Transverse colon (tissue), 4 donors: Measurements from ENCODE around the gene DCST2. TPM values are rescaled to one million over a fixed set of nuclear protein-coding genes. Genes with fewer than 3 reads are reported as not detected.

Experiments
- DNase-seq: peaks from one replicate; pipeline ENCODE4 v3.0.0-alpha.2; 2019
- H3K27ac ChIP-seq, 4 donors: fragments of 200-600 bp; sonication (generic); 2 replicates each; pipeline ENCODE4 v1.5.1; 2016 to 2018; ENCODE audit warnings: inconsistent platforms in 4 of 4
- H3K27me3 ChIP-seq: fragments of 200-600 bp; sonication (generic); 2 replicates; pipeline ENCODE4 v1.5.1; 2017; ENCODE audit warnings: inconsistent platforms
- H3K36me3 ChIP-seq, 4 donors: fragments of 200-600 bp; sonication (generic); 2 replicates each; pipeline ENCODE4 v1.5.1; 2017 to 2019; ENCODE audit warnings: inconsistent platforms in 4 of 4
- H3K4me1 ChIP-seq, 4 donors: fragments of 200-600 bp; sonication (generic); 2 replicates each; pipeline ENCODE4 v1.5.1; 2017 to 2020; ENCODE audit warnings: inconsistent platforms in 4 of 4
- H3K4me3 ChIP-seq, 4 donors: fragments of 200-600 bp; sonication (generic); 1 replicate in 1 of 4; 2 replicates in 3 of 4; pipeline versions ENCODE4 v1.5.1 to v1.6.1; 2017 to 2019; ENCODE audit warnings: inconsistent platforms in 4 of 4
- H3K9me3 ChIP-seq, 2 donors: fragments of 200-600 bp; sonication (generic); 2 replicates each; pipeline ENCODE4 v1.5.1; 2017 to 2019; ENCODE audit warnings: inconsistent platforms in 2 of 2
- EP300 ChIP-seq: sonication (generic); formaldehyde crosslinking; IDR thresholded peaks from one replicate; pipeline ENCODE4 v1.6.1; 2017; ENCODE audit warnings: antibody characterized with exemption, low read depth
- POLR2A ChIP-seq: fragments of 450-650 bp; IDR thresholded peaks from one replicate; pipeline ENCODE4 v1.6.1; 2016; ENCODE audit warnings: antibody characterized with exemption, mild to moderate bottlenecking, moderate library complexity
- POLR2AphosphoS5 ChIP-seq, 3 donors: sonication (generic); formaldehyde crosslinking; IDR thresholded peaks; one replicate each; pipeline ENCODE4 v1.6.1; 2016; ENCODE audit warnings: antibody characterized with exemption in 3 of 3
- whole genome bisulfite sequencing, 2 donors: methylation state at CpG; one replicate each; pipeline ENCODE4 v1.1.5; 2018; ENCODE audit warnings: low coverage in 1 of 2; 5-methylcytosine and 5-hydroxymethylcytosine counted together
- in situ Hi-C, 4 donors: fragments of 200-750 bp; cut with MboI; loops; one replicate each; pipeline versions ENCODE4 v1.15.0 to v1.15.1; 2017; ENCODE audit warnings: low sequenced_read_pairs in 3 of 4, low pct_ligation_motif_present in 1 of 4, low pct_unique_long_range_greater_than_20kb in 1 of 4
- intact Hi-C: fragments of 100-400 bp; cut with DNase I; formaldehyde crosslinking; loops from one replicate; pipeline ENCODE4 v1.15.1; 2023; ENCODE audit warnings: low total_unique reads
- total RNA-seq, 4 donors: library from RNA; depleted of rRNA; stranded (reverse); fragments of >200 nt; gene quantifications; one replicate each; pipeline ENCODE4 v1.1.0, GENCODE V29; 2016
- TF ChIP-seq, protein P1 (sequence below), 5 experiments: fragments of 200-600 bp in 3 of 5; fragments of 450-650 bp in 2 of 5; sonication (generic) in 3 of 5; IDR thresholded peaks; 1 replicate in 2 of 5; 2 replicates in 3 of 5; pipeline ENCODE4 v1.5.1; 2016 to 2017; ENCODE audit warnings: antibody characterized with exemption in 5 of 5, inconsistent platforms in 3 of 5, mild to moderate bottlenecking in 2 of 5, moderate library complexity in 1 of 5

The DCST2 gene
- total RNA-seq, 4 donors from 2014 or later = 1.9 to 4.6 (median 4.5) TPM; not detected in 1

DNA sequence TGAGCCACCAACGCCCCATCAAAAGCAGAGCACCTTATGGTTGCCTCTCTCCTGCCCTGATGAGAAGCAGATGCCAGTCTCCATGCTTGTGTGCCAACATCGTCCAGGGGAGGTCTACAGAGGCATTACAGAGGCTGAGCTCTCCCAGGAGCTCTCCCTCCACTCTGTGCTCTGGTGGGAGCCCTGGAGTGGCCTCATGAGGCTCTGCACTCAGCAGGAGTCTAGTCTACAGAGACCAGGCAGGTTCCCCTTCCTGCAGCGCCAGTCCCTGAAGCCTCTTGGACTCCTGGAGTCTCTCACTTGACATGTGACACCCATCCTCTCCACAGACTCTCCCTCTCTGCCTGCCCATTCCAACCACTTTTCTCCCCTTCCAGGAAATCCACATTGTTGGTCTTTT, 3.5 kb upstream of the DCST2 start:
- 97% methylated on average over 3 of the region's 3 CpGs; no CpG with 5 or more reads in 1 of the 2 donors for WGBS, 2 donors
- Histone ChIP-seq H3K4me1 (peaks cover 6 to 30% (median 15%) of the 10 kb centered on the region in 4 donors), H3K27me3 (no peaks in the 10 kb centered on the region), H3K9me3 (no peaks in the 10 kb centered on the region), H3K4me3 (no peak overlapping the region), H3K27ac (no peak overlapping the region), H3K36me3 (no peaks in the 10 kb centered on the region)
- in situ Hi-C loops (no loop called here), intact Hi-C loops (no loop called here)
- TF ChIP-seq, protein P1, sequence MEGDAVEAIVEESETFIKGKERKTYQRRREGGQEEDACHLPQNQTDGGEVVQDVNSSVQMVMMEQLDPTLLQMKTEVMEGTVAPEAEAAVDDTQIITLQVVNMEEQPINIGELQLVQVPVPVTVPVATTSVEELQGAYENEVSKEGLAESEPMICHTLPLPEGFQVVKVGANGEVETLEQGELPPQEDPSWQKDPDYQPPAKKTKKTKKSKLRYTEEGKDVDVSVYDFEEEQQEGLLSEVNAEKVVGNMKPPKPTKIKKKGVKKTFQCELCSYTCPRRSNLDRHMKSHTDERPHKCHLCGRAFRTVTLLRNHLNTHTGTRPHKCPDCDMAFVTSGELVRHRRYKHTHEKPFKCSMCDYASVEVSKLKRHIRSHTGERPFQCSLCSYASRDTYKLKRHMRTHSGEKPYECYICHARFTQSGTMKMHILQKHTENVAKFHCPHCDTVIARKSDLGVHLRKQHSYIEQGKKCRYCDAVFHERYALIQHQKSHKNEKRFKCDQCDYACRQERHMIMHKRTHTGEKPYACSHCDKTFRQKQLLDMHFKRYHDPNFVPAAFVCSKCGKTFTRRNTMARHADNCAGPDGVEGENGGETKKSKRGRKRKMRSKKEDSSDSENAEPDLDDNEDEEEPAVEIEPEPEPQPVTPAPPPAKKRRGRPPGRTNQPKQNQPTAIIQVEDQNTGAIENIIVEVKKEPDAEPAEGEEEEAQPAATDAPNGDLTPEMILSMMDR (IDR thresholded peaks at IDR 0.05) = no peak
- TF ChIP-seq EP300 = no peak
- no peak for DNase-seq

DNA sequence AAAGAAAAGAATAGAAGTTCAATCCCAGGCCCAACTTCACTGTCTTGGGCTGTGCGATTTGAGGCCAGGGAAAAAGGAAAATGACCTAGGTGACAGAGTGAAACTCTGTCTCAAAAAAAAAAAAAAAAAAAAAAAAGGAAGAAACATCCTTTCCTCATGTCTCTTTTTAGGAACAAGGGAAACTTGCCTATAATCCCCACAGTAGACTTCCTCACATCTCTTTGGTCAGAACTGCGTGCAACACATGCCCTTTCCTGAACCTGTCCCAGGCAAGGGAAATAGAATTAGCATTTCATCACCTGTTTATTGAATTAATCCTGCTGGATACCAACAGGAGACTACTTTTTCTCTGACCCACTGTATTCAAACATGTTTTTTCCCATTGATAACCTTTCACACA, 2.4 kb upstream of the DCST2 start:
- WGBS, 2 donors = 92 to 100% methylated on average over 1 to 2 of the region's 2 CpGs
- H3K9me3 ChIP-seq = no peaks in the 10 kb centered on the region
- in situ Hi-C loops = no loop called here
- no peak for DNase-seq
- intact Hi-C loops = no loop called here
- H3K27ac ChIP-seq = no peak overlapping the region
- no peak overlapping the region for H3K4me3 ChIP-seq
- no peaks in the 10 kb centered on the region for H3K27me3 ChIP-seq
- peaks cover 6 to 30% (median 15%) of the 10 kb centered on the region in 4 donors for H3K4me1 ChIP-seq
- no peak for TF ChIP-seq POLR2A
- no peak for TF ChIP-seq POLR2AphosphoS5 (IDR thresholded peaks at IDR 0.05)
- TF ChIP-seq, protein P1 (IDR thresholded peaks at IDR 0.05) = no peak
- no peak for TF ChIP-seq EP300
- no peaks in the 10 kb centered on the region for H3K36me3 ChIP-seq

DNA sequence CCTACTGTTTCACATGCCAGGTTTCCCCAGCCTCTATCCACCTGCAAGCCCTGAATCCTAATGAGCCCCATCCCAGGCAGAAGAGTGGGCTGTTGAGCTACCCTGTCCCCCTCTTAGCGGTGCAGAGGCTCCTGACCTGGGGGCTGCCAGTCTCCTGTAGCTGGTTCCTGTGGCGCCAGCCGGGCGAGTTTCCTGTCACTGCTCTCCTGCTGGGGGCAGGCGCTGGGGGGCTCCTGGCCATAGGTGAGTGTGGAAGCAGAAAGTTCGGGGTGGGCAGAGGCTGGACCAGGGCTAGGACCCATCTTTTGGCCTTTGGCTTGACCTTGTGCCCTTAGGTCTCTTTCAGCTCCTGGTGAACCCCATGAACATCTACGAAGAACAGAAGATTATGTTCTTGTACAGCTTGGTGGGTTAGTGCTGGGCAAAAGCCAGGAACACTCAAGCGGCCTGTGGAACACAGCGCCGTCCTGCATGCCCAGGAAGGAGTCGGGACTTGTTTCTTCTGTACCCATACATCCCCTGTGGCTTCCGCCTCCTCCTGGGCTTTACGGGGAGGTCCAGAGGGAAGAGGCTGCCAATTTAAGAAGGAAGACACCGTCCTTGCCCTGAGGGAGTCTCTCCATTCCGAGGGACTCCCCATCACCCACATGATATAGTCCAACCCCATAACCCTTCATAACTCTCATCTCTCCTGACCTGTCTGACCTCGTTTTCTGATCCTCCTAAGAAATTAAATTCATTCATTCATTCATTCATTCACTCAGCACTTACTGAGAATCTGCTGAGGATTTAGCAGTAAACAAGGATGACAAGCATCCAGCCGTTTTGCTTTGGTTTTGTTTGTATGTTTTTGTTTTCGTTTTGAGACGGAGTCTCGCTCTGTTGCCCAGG, 982 bp upstream of the DCST2 start:
- H3K27me3 ChIP-seq = no peaks in the 10 kb centered on the region
- 69 to 83% methylated on average over 4 to 20 of the region's 20 CpGs for WGBS, 2 donors
- H3K36me3 ChIP-seq = no peaks in the 10 kb centered on the region
- H3K4me3 ChIP-seq = no peak overlapping the region
- DNase-seq = no peak
- TF ChIP-seq POLR2AphosphoS5 (IDR thresholded peaks at IDR 0.05) (no peak), POLR2A (no peak), EP300 (no peak)
- TF ChIP-seq, protein P1 (IDR thresholded peaks at IDR 0.05) = no peak
- H3K27ac ChIP-seq = no peak overlapping the region
- peaks cover 6 to 30% (median 15%) of the 10 kb centered on the region in 4 donors for H3K4me1 ChIP-seq
- in situ Hi-C loops = no loop called here
- no peaks in the 10 kb centered on the region for H3K9me3 ChIP-seq
- intact Hi-C loops = no loop called here

DNA sequence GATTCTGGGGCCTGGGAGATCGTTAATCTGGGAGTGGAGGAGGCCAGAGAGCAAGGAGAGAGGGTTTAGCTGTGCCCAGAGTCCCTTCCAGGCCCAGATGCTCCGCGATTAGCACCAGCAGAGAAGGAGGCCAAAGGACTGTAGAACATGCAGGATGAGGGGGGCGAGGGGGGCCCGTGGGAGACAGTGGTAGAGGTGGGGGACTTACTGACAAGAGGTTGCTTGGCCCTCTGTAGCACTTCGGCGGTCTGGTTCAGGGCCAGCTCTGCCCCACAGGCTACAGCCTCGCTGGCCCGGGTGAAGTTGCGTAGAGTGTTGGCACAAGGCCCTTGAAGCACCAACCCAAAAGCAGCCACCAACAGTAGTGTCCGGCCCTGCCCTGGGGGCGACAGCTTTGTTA, 695 bp downstream of the DCST2 start:
- intact Hi-C loops (no loop called here), in situ Hi-C loops (no loop called here)
- Histone ChIP-seq H3K27me3 (no peaks in the 10 kb centered on the region), H3K36me3 (no peaks in the 10 kb centered on the region), H3K9me3 (no peaks in the 10 kb centered on the region), H3K27ac (no peak overlapping the region), H3K4me3 (no peak overlapping the region), H3K4me1 (peaks cover 0 to 14% (median 2%) of the 10 kb centered on the region in 4 donors)
- no peak for DNase-seq
- no peak for TF ChIP-seq EP300
- no peak for TF ChIP-seq POLR2AphosphoS5 (IDR thresholded peaks at IDR 0.05)
- TF ChIP-seq, protein P1 (IDR thresholded peaks at IDR 0.05) = no peak
- TF ChIP-seq POLR2A = no peak
- 84% methylated on average over 8 to 12 of the region's 12 CpGs for WGBS, 2 donors
